Hepatocyte (in vitro differentiated cells): ENCODE results near the gene PRMT7.

Experiments used
- CTCF ChIP-seq: fragments of 200-600 bp; sonication (generic); IDR thresholded peaks from 2 replicates; pipeline ENCODE4 v1.5.1; 2016; ENCODE audit warnings: antibody characterized with exemption, mild to moderate bottlenecking; ENCODE audit not compliant: poor library complexity
- EZH2 ChIP-seq: fragments of 200-600 bp; sonication (generic); IDR thresholded peaks from 2 replicates; pipeline ENCODE4 v1.6.1; 2016; ENCODE audit warnings: antibody characterized with exemption, mild to moderate bottlenecking, borderline replicate concordance
- EZH2phosphoT487 ChIP-seq: fragments of 200-600 bp; sonication (generic); IDR thresholded peaks from one replicate; pipeline ENCODE4 v1.6.1; 2018; ENCODE audit warnings: antibody characterized with exemption, mild to moderate bottlenecking, low read depth, moderate library complexity; ENCODE audit not compliant: unreplicated experiment, severe bottlenecking

GRCh38 chr16:68383858-68384257, 73.0 kb downstream of the PRMT7 start:
- no peak for TF ChIP-seq CTCF
- no peak for TF ChIP-seq EZH2phosphoT487
- no peak for TF ChIP-seq EZH2
